Smooth muscle cell (in vitro differentiated cells): ENCODE results near the gene NSD2. TPM values are rescaled to one million over a fixed set of nuclear protein-coding genes. Genes with fewer than 3 reads are reported as not detected.

Experiments
- DNase-seq: peaks from one replicate; lab custom pipeline; 2025; ENCODE audit not compliant: unreplicated experiment; lab: John Stamatoyannopoulos, UW
- H2AFZ ChIP-seq: fragments of 200-600 bp; sonication (generic); 2 replicates; pipeline ENCODE4 v1.6.0; 2016; ENCODE audit warnings: antibody characterized with exemption, low read depth, mild to moderate bottlenecking
- H3F3A ChIP-seq: fragments of 200-600 bp; sonication (generic); 2 replicates; pipeline ENCODE4 v1.6.0; 2017; ENCODE audit warnings: antibody characterized with exemption, low read depth
- H3K27ac ChIP-seq: fragments of 200-600 bp; sonication (generic); 2 replicates; pipeline ENCODE4 v1.5.1; 2016; ENCODE audit warnings: low read depth, mild to moderate bottlenecking
- H3K27me3 ChIP-seq: fragments of 200-600 bp; sonication (generic); 2 replicates; pipeline ENCODE4 v1.6.1; 2016; ENCODE audit warnings: low read depth, mild to moderate bottlenecking
- H3K36me3 ChIP-seq: fragments of 200-600 bp; sonication (generic); 2 replicates; pipeline ENCODE4 v1.5.1; 2016; ENCODE audit warnings: low read depth
- H3K4me1 ChIP-seq: fragments of 200-600 bp; sonication (generic); 2 replicates; pipeline ENCODE4 v1.5.1; 2016; ENCODE audit warnings: low read depth
- H3K4me2 ChIP-seq: fragments of 200-600 bp; sonication (generic); 2 replicates; pipeline ENCODE4 v1.6.0; 2016; ENCODE audit warnings: mild to moderate bottlenecking
- H3K4me3 ChIP-seq: fragments of 200-600 bp; sonication (generic); 2 replicates; pipeline ENCODE4 v1.5.1; 2016; ENCODE audit warnings: mild to moderate bottlenecking
- H3K79me2 ChIP-seq: fragments of 200-600 bp; sonication (generic); 2 replicates; pipeline ENCODE4 v1.6.0; 2016; ENCODE audit warnings: low read depth, mild to moderate bottlenecking
- H3K9ac ChIP-seq: fragments of 200-600 bp; sonication (generic); 2 replicates; pipeline ENCODE4 v1.6.0; 2016; ENCODE audit warnings: low read depth
- H3K9me3 ChIP-seq: fragments of 200-600 bp; sonication (generic); replicated peaks from 2 replicates; pipeline ENCODE4 v1.5.1; 2016; ENCODE audit warnings: low read depth
- H4K20me1 ChIP-seq: fragments of 200-600 bp; sonication (generic); 2 replicates; pipeline ENCODE4 v1.6.0; 2016; ENCODE audit warnings: low read depth
- WGBS: methylation state at CpG from one replicate; pipeline ENCODE4 v1.1.7; 2016; ENCODE audit warnings: low lambda C conversion rate; 5-methylcytosine and 5-hydroxymethylcytosine counted together
- polyA plus RNA-seq: library from polyadenylated mRNA; unstranded; fragments of >200 nt; fragmentation: Nextera tagmentation; extraction: Ambion mirVana; gene quantifications from 2 replicates; pipeline ENCODE4 v1.2.1, GENCODE V29; 2016
- total RNA-seq: library from RNA; depleted of rRNA; stranded (reverse); fragments of >200 nt; gene quantifications from 2 replicates; pipeline ENCODE4 v1.2.3, GENCODE V29; 2014
- TF ChIP-seq, protein P1 (sequence below): fragments of 200-600 bp; sonication (generic); IDR thresholded peaks from 2 replicates; pipeline ENCODE4 v1.5.1; 2017; ENCODE audit warnings: borderline replicate concordance, mild to moderate bottlenecking, antibody characterized with exemption; ENCODE audit not compliant: insufficient read depth, poor library complexity, severe bottlenecking

Gene NSD2
- total and polyA plus RNA-seq, 2 experiments from 2014 or later = 13.0 to 15.0 TPM

DNA sequence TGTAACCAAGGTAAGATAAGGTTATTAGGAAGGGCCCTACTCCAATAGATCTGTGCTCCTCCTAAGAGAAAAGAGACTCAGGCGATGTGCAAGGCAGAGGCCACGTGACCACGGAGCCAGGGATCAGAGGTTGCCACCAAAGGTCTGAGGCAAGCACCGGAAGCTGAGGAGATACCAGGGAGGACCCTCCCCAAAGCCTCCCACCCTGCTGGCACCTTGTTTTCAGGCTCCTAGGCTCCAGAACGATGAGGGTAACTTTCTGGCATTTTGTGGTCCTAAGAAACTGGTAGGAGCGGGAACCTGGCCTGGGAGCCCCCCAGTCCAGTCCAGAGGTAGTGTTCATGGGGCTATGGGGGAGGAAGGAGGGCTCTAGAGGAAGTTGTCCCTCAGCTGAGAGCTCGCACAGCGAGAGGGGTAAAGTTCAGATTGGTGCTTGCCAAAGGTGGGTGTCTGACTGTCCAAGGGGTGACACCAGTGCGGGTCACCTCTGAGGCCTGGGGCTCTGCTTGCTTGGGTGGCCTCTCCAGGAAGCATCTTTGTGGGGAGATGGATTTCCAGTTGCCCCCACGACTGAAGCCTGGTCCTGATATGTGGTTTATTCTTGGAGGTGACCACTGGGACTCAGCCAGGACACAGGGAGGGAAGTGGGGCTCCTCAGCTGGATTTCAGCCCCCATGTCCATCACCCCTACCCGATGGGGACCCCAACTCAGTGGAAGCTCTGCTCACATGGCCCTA is 7.7 kb upstream of the NSD2 start:
- H4K20me1 ChIP-seq = no peaks in the 10 kb centered on the region
- H3K27me3 ChIP-seq = no peaks in the 10 kb centered on the region
- no peak overlapping the region for H3K4me2 ChIP-seq
- no peak overlapping the region for H2AFZ ChIP-seq
- TF ChIP-seq, protein P1, sequence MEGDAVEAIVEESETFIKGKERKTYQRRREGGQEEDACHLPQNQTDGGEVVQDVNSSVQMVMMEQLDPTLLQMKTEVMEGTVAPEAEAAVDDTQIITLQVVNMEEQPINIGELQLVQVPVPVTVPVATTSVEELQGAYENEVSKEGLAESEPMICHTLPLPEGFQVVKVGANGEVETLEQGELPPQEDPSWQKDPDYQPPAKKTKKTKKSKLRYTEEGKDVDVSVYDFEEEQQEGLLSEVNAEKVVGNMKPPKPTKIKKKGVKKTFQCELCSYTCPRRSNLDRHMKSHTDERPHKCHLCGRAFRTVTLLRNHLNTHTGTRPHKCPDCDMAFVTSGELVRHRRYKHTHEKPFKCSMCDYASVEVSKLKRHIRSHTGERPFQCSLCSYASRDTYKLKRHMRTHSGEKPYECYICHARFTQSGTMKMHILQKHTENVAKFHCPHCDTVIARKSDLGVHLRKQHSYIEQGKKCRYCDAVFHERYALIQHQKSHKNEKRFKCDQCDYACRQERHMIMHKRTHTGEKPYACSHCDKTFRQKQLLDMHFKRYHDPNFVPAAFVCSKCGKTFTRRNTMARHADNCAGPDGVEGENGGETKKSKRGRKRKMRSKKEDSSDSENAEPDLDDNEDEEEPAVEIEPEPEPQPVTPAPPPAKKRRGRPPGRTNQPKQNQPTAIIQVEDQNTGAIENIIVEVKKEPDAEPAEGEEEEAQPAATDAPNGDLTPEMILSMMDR = no peak
- H3K4me1 ChIP-seq = peaks cover 13% of the 10 kb centered on the region
- no peak for DNase-seq
- H3K9me3 ChIP-seq = no peaks in the 10 kb centered on the region
- no peaks in the 10 kb centered on the region for H3K36me3 ChIP-seq
- no peaks in the 10 kb centered on the region for H3F3A ChIP-seq
- 95% methylated on average over 11 of the region's 11 CpGs for WGBS
- H3K79me2 ChIP-seq = no peaks in the 10 kb centered on the region
- no peak overlapping the region for H3K27ac ChIP-seq
- no peak overlapping the region for H3K4me3 ChIP-seq
- no peak overlapping the region for H3K9ac ChIP-seq

DNA sequence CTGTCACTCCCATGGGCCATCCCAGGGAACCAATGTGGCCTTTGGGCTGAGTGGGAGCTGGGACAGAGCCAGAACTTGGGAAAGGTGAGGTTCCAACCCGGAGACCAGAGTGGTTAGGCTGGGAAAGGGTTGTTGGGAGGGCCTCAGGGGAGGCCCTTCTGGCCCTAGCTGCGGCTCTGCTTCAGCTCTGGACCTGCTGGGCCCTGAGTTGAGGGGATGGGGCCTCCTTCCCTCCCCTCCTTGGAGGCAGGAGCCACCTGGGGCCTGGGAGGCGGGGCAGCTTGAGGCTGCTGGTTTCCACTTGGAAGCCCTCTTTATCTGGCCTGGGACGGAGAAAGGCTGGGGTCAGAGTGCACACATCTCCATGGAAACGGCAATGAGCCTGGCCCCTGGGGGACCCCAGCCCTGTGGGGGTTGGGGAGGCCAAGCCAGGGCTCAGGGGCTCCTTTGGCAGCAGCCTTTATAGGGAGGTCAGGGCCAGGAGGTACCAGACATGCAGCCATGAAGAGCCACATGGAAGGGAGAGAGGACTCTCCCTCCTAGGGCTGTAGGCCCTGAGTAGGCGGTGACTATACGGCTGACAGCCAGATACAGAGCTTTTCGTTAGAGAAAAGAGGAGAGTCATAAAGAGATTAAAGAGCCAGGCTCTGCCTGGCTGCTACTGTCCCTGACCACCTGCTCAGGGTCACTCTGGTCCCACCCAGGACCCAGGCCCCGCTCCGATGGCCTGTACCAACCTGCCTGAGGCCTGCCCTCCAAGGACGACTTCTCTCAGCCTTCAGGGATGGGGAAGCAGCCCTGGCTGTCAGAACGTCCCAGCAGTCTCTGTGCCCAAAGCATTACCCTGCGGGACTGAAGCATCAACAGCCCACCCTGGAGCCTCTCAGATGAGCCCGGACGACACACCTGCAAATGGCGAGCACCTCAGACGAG is 6.9 kb upstream of the NSD2 start:
- Histone ChIP-seq H3K79me2 (no peaks in the 10 kb centered on the region), H3K36me3 (no peaks in the 10 kb centered on the region), H3K4me3 (no peak overlapping the region), H4K20me1 (no peaks in the 10 kb centered on the region), H2AFZ (no peak overlapping the region), H3K27me3 (no peaks in the 10 kb centered on the region), H3K9me3 (no peaks in the 10 kb centered on the region), H3K4me2 (no peak overlapping the region), H3K4me1 (peaks cover 13% of the 10 kb centered on the region), H3F3A (no peaks in the 10 kb centered on the region), H3K27ac (no peak overlapping the region), H3K9ac (no peak overlapping the region)
- TF ChIP-seq, protein P1 = no peak
- 83% methylated on average over 17 of the region's 17 CpGs for WGBS
- no peak for DNase-seq

DNA sequence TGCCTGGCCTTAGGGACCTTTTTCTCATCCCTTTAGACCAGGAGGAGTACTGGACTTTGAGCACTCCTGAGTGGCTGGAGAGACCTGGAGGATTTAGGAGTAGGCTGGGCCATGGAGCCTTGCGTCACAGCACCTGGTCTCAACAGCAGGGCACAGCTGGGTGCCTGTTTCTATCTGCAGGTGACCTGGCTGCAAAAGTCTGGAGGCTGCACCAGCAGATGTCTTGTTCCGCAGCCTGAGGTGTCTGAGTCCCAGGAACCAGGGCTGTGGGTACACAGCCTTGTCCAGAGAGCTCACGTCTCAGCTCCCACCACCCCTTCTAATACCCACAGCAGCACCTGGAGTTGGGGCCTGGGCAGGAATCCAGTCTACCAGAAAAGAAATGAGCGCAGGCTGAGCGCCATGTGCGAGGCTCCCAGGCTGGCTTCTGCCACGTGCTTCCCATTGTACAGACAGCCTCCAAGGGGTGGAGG is 5.0 kb upstream of the NSD2 start:
- no peak for DNase-seq
- TF ChIP-seq, protein P1 = no peak
- no peaks in the 10 kb centered on the region for H3K9me3 ChIP-seq
- H3F3A ChIP-seq = no peaks in the 10 kb centered on the region
- no peaks in the 10 kb centered on the region for H3K79me2 ChIP-seq
- H2AFZ ChIP-seq = no peak overlapping the region
- H3K4me3 ChIP-seq = no peak overlapping the region
- H4K20me1 ChIP-seq = no peaks in the 10 kb centered on the region
- H3K9ac ChIP-seq = no peak overlapping the region
- H3K4me1 ChIP-seq = peaks cover 18% of the 10 kb centered on the region
- H3K36me3 ChIP-seq = no peaks in the 10 kb centered on the region
- H3K27ac ChIP-seq = no peak overlapping the region
- WGBS = 83% methylated on average over 7 of the region's 7 CpGs
- H3K4me2 ChIP-seq = no peak overlapping the region
- no peaks in the 10 kb centered on the region for H3K27me3 ChIP-seq
